WTC11 (cell line): Measurements from ENCODE around the gene UCK2.

Experiments used
- CREB1 ChIP-seq: sonication (generic); formaldehyde crosslinking; IDR thresholded peaks from 2 replicates; pipeline ENCODE4 v1.8.0; 2023; ENCODE audit warnings: mild to moderate bottlenecking, missing genetic modification reagents
- CTCF ChIP-seq: fragments of 200-600 bp; IDR thresholded peaks from 2 replicates; pipeline ENCODE4 v1.8.0; 2022; ENCODE audit warnings: antibody characterized with exemption
- E2F1 ChIP-seq: sonication (generic); formaldehyde crosslinking; IDR thresholded peaks from 2 replicates; pipeline ENCODE4 v1.8.0; 2022; ENCODE audit warnings: mild to moderate bottlenecking, missing genetic modification reagents
- E2F4 ChIP-seq: sonication (generic); formaldehyde crosslinking; IDR thresholded peaks from 2 replicates; pipeline ENCODE4 v1.8.1; 2022; ENCODE audit warnings: low read depth, mild to moderate bottlenecking, moderate library complexity, missing genetic modification reagents, borderline replicate concordance
- E2F5 ChIP-seq: sonication (generic); formaldehyde crosslinking; IDR thresholded peaks from 2 replicates; pipeline ENCODE4 v1.8.1; 2022; ENCODE audit warnings: mild to moderate bottlenecking, moderate library complexity, missing genetic modification reagents
- GABPB1 ChIP-seq: sonication (generic); formaldehyde crosslinking; IDR thresholded peaks from 2 replicates; pipeline ENCODE4 v1.8.1; 2023; ENCODE audit warnings: mild to moderate bottlenecking, missing genetic modification reagents
- MAX ChIP-seq: sonication (generic); formaldehyde crosslinking; IDR thresholded peaks from 2 replicates; pipeline ENCODE4 v1.8.0; 2022; ENCODE audit warnings: mild to moderate bottlenecking, missing genetic modification reagents
- NFE2L1 ChIP-seq: sonication (generic); formaldehyde crosslinking; IDR thresholded peaks from 2 replicates; pipeline ENCODE4 v1.8.1; 2023; ENCODE audit warnings: missing genetic modification reagents
- NR2C2 ChIP-seq: sonication (generic); formaldehyde crosslinking; IDR thresholded peaks from 2 replicates; pipeline ENCODE4 v1.8.0; 2022; ENCODE audit warnings: mild to moderate bottlenecking, missing genetic modification reagents
- RELA ChIP-seq: sonication (generic); formaldehyde crosslinking; IDR thresholded peaks from 2 replicates; pipeline ENCODE4 v1.8.1; 2022; ENCODE audit warnings: missing genetic modification reagents, mild to moderate bottlenecking, borderline replicate concordance
- SP1 ChIP-seq: sonication (generic); formaldehyde crosslinking; conservative IDR thresholded peaks from 2 replicates; pipeline ENCODE4 v1.8.1; 2022; ENCODE audit warnings: missing genetic modification reagents
- USF1 ChIP-seq: sonication (generic); formaldehyde crosslinking; IDR thresholded peaks from 2 replicates; pipeline ENCODE4 v1.8.0; 2022; ENCODE audit warnings: mild to moderate bottlenecking, missing genetic modification reagents
- ZNF232 ChIP-seq: sonication (generic); formaldehyde crosslinking; IDR thresholded peaks from 2 replicates; pipeline ENCODE4 v1.8.0; 2022; ENCODE audit warnings: mild to moderate bottlenecking, missing genetic modification reagents
- ZNF512 ChIP-seq: sonication (generic); formaldehyde crosslinking; IDR thresholded peaks from 2 replicates; pipeline ENCODE4 v1.8.1; 2022; ENCODE audit warnings: missing genetic modification reagents, borderline replicate concordance

GRCh38 chr1:165888552-165888920, 61.1 kb downstream of the UCK2 start:
- TF ChIP-seq RELA (no peak), USF1 (no peak), E2F1 (CRISPR knock-in tag) (no peak), CTCF (no peak), MAX (no peak), E2F5 (CRISPR knock-in tag) (no peak), ZNF232 (CRISPR knock-in tag) (no peak), SP1 (no peak), E2F4 (CRISPR knock-in tag) (no peak), CREB1 (CRISPR knock-in tag) (no peak), NR2C2 (CRISPR knock-in tag) (no peak), NFE2L1 (CRISPR knock-in tag) (no peak), GABPB1 (CRISPR knock-in tag) (no peak), ZNF512 (CRISPR knock-in tag) (no peak)
